PC-9 (cell line): ENCODE data around the gene ZNF24.

ENCODE experiments used
- CTCF ChIP-seq: fragments of 200-600 bp; sonication (generic); conservative IDR thresholded peaks from 2 replicates; pipeline ENCODE4 v1.6.1; 2017; ENCODE audit warnings: mixed run types, antibody characterized with exemption, mild to moderate bottlenecking, moderate library complexity
- EZH2 ChIP-seq: fragments of 200-600 bp; sonication (generic); IDR thresholded peaks from 2 replicates; pipeline ENCODE4 v1.8.0; 2017; ENCODE audit warnings: antibody characterized with exemption, low read depth

DNA sequence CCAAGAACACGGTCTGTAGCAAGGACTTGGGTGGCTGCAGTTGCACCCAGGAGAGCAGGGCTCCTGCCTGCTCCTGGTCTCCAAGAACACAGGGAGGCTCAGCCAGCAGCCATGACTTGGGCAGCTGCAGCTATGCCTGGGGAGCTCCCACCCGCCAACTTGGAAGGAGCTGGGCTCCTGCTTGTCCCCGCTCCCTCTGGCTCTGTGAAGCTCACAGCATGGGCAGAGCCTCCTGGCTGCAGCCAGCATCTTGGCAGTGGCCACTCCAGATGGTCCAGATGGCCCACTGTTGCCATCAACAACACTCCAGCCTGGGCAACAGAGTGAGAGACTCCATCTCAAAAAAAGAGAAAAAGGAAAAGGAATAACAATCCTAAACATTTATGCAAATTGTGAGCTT is 59.4 kb downstream of the ZNF24 start:
- TF ChIP-seq CTCF (no peak), EZH2 (no peak)
